ENCODE measurements around the gene CMIP.

GRCh38 chr16:81536648-81537047, 92.0 kb downstream of the CMIP start:
- TF ChIP-seq CTCF (IDR thresholded peaks at IDR 0.05) (no peak), POLR2A (IDR thresholded peaks at IDR 0.05) (no peak)
